Activated B cell treated with CpG ODN at 0.5 μM for 24 hours (primary cell): Measurements from ENCODE around the gene FOXP1. TPM values are rescaled to one million over a fixed set of nuclear protein-coding genes. Genes with fewer than 3 reads are reported as not detected.
A peak's percentile ranks its signal among the peaks of the same experiment; 100 is the strongest.

Experiments used
- ATAC-seq: fragments of 200-7000 bp; cut with Tn5 transposase; one replicate; pipeline ENCODE4 v1.10.0; 2021; ENCODE audit warnings: low read depth, mild to moderate bottlenecking, moderate library complexity
- CTCF ChIA-PET: fragments of 350-600 bp; sonication (Branson Sonifier 250); formaldehyde crosslinking; loops from one replicate; lab custom pipeline; 2021; ENCODE audit warnings: antibody characterized with exemption; lab: Charles Lee
- POLR2A ChIA-PET: fragments of 350-600 bp; sonication (Branson Sonifier 250); formaldehyde crosslinking; loops from one replicate; lab custom pipeline; 2021; ENCODE audit warnings: antibody characterized with exemption; lab: Charles Lee
- DNase-seq: peaks from one replicate; pipeline ENCODE4 v3.0.0; 2022
- H3K27ac Mint-ChIP-seq: one replicate; pipeline ENCODE4 v1.8.0; 2020; ENCODE audit warnings: mixed read lengths
- H3K27me3 Mint-ChIP-seq: one replicate; pipeline ENCODE4 v1.8.0; 2021; ENCODE audit warnings: mixed read lengths
- H3K36me3 Mint-ChIP-seq: one replicate; pipeline ENCODE4 v1.8.0; 2021; ENCODE audit warnings: low read depth, mixed read lengths
- H3K4me1 Mint-ChIP-seq: one replicate; pipeline ENCODE4 v1.8.0; 2021; ENCODE audit warnings: mixed read lengths
- H3K4me3 Mint-ChIP-seq: one replicate; pipeline ENCODE4 v1.8.0; 2020; ENCODE audit warnings: mild to moderate bottlenecking, mixed read lengths
- H3K9me3 Mint-ChIP-seq: one replicate; pipeline ENCODE4 v1.8.0; 2020; ENCODE audit warnings: mixed read lengths
- intact Hi-C: fragments of 100-400 bp; cut with micrococcal nuclease; formaldehyde crosslinking; loops from one replicate; pipeline ENCODE4 v1.15.1; 2024
- total RNA-seq: library from RNA; stranded (reverse); gene quantifications from 2 replicates; pipeline ENCODE4 v1.2.3, GENCODE V29; 2022
- TF ChIP-seq, protein P1 (sequence below): fragments of 200-600 bp; IDR thresholded peaks from one replicate; pipeline ENCODE4 v1.8.0; 2022; ENCODE audit warnings: antibody characterized with exemption, mild to moderate bottlenecking

The FOXP1 gene
- total RNA-seq, 1 donor from 2014 or later, result 563 TPM

- H3K36me3 Mint-ChIP-seq, result peaks cover 5% of the 10 kb centered on the region
- peak overlapping the region; percentile 8 for H3K4me3 Mint-ChIP-seq
- ChIA-PET POLR2A (interaction anchor here (0.6 to 3.1 kb wide), 16 partner anchors 13 to 446 kb away, joined by 3 to 11 read pairs (median 4); partner anchors contain the start of gene FOXP1), CTCF (interaction anchor here (0.6 to 1.8 kb wide), 24 partner anchors 12 to 960 kb away, joined by 3 to 8 read pairs (median 3); no protein-coding TSS in a partner anchor)
- TF ChIP-seq, protein P1, sequence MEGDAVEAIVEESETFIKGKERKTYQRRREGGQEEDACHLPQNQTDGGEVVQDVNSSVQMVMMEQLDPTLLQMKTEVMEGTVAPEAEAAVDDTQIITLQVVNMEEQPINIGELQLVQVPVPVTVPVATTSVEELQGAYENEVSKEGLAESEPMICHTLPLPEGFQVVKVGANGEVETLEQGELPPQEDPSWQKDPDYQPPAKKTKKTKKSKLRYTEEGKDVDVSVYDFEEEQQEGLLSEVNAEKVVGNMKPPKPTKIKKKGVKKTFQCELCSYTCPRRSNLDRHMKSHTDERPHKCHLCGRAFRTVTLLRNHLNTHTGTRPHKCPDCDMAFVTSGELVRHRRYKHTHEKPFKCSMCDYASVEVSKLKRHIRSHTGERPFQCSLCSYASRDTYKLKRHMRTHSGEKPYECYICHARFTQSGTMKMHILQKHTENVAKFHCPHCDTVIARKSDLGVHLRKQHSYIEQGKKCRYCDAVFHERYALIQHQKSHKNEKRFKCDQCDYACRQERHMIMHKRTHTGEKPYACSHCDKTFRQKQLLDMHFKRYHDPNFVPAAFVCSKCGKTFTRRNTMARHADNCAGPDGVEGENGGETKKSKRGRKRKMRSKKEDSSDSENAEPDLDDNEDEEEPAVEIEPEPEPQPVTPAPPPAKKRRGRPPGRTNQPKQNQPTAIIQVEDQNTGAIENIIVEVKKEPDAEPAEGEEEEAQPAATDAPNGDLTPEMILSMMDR, result no peak
- no peaks in the 10 kb centered on the region for H3K27me3 Mint-ChIP-seq
- peaks cover 24% of the 10 kb centered on the region for H3K4me1 Mint-ChIP-seq
- no peak overlapping the region for H3K27ac Mint-ChIP-seq
- DNase-seq (no peak), ATAC-seq (no peak)
- intact Hi-C loops, result loop anchor here (2.0 to 5.0 kb wide), 5 partner anchors 67 to 379 kb away; no protein-coding TSS in a partner anchor
- no peaks in the 10 kb centered on the region for H3K9me3 Mint-ChIP-seq
Observed at GRCh38 chr3:71511446-71511845, 72.1 kb downstream of the FOXP1 start.

GRCh38 chr3:71511037-71511436, 72.5 kb downstream of the FOXP1 start:
- no peaks in the 10 kb centered on the region for H3K9me3 Mint-ChIP-seq
- H3K36me3 Mint-ChIP-seq, result peaks cover 4% of the 10 kb centered on the region
- H3K27ac Mint-ChIP-seq, result peak overlapping the region; percentile 57
- ChIA-PET POLR2A (interaction anchor here (0.7 to 3.1 kb wide), 12 partner anchors 56 to 445 kb away, joined by 3 to 11 read pairs (median 4); partner anchors contain the start of gene FOXP1), CTCF (interaction anchor here (0.6 to 1.8 kb wide), 21 partner anchors 12 to 960 kb away, joined by 3 to 8 read pairs (median 3); no protein-coding TSS in a partner anchor)
- intact Hi-C loops, result loop anchor here (2.0 to 5.0 kb wide), 5 partner anchors 66 to 379 kb away; no protein-coding TSS in a partner anchor
- TF ChIP-seq, protein P1, result no peak
- no peaks in the 10 kb centered on the region for H3K27me3 Mint-ChIP-seq
- no peak overlapping the region for H3K4me3 Mint-ChIP-seq
- ATAC-seq, result no peak
- peaks cover 28% of the 10 kb centered on the region for H3K4me1 Mint-ChIP-seq
- no peak for DNase-seq

- Mint-ChIP-seq H3K4me3 (no peak overlapping the region), H3K27ac (peak overlapping the region; percentile 27), H3K9me3 (no peaks in the 10 kb centered on the region), H3K27me3 (no peaks in the 10 kb centered on the region), H3K4me1 (peaks cover 26% of the 10 kb centered on the region), H3K36me3 (peaks cover 6% of the 10 kb centered on the region)
- DNase-seq (no peak), ATAC-seq (no peak)
- intact Hi-C loops, result loop anchor here (2.0 to 5.0 kb wide), 5 partner anchors 66 to 378 kb away; no protein-coding TSS in a partner anchor
- CTCF ChIA-PET, result interaction anchor here (0.9 to 1.8 kb wide), 5 partner anchors 15 to 960 kb away, joined by 3 to 8 read pairs (median 4); no protein-coding TSS in a partner anchor
- POLR2A ChIA-PET, result interaction anchor here (0.6 to 3.1 kb wide), 7 partner anchors 30 to 445 kb away, joined by 3 to 11 read pairs (median 4); partner anchors contain the start of gene FOXP1
- TF ChIP-seq, protein P1, result no peak
Observed at GRCh38 chr3:71510510-71510909, 73.0 kb downstream of the FOXP1 start.

DNA sequence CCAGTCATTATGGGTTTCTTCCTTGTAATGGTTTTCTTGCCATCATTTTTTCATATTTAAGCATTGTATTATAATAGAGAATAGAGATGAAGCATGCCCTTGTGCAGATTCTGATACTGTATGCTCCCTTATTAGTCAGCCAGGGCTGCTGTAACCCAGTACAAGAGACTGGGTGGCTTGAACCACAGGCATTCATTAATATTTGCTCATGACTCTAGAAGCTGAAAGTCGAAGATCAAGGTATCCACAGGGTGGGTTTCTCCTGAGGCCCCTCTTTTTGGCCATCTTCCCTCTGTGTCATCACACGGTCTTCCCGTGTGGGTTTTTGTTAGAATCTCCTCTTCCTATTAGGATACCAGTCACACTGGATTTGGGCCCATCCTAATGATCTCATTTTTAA, 74.5 kb downstream of the FOXP1 start:
- ChIA-PET POLR2A (no interaction called here), CTCF (no interaction called here)
- Mint-ChIP-seq H3K4me3 (no peak overlapping the region), H3K4me1 (peaks cover 36% of the 10 kb centered on the region), H3K27ac (no peak overlapping the region), H3K9me3 (no peaks in the 10 kb centered on the region), H3K27me3 (no peaks in the 10 kb centered on the region), H3K36me3 (peaks cover 6% of the 10 kb centered on the region)
- intact Hi-C loops, result loop anchor here (5.0 kb wide), 1 partner anchor 977 kb away; no protein-coding TSS in a partner anchor
- TF ChIP-seq, protein P1, result no peak
- DNase-seq, result no peak
- ATAC-seq, result no peak

DNA sequence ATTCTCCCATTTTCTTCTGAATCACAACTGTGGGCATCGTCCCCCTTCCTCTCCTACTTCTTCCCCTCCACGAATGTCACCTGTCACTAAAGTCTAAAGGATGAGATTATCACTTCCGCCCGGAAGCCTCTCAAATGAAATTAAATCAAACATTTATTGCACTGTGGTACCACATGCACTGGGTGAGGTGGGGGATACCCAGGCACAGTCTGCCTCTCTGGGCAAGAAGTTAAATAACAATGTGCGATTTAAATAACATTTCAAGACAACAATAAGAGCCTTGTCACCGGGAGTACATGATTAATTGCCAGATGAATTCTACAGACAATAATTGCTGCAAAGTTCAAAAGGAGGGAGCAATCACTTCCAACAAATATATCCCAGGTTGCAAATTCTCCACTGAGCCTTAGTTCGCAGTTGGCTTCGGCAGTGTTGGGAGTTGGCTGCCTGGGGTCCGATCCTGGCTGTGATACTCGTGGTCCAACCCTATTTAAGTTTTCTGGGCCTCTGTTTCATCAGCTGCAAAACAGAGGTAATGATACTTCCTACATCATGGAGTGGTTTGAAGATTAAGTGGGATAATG, 77.7 kb downstream of the FOXP1 start:
- peaks cover 64% of the 10 kb centered on the region for H3K4me1 Mint-ChIP-seq
- intact Hi-C loops, result loop anchor here (5.0 kb wide), 1 partner anchor 974 kb away; no protein-coding TSS in a partner anchor
- no peak for DNase-seq
- no peak overlapping the region for H3K4me3 Mint-ChIP-seq
- ChIA-PET POLR2A (interaction anchor here (1.0 kb wide), 1 partner anchor 374 kb away, joined by 5 read pairs; no protein-coding TSS in a partner anchor), CTCF (no interaction called here)
- H3K9me3 Mint-ChIP-seq, result no peaks in the 10 kb centered on the region
- H3K27ac Mint-ChIP-seq, result peak overlapping the region; percentile 19
- TF ChIP-seq, protein P1, result no peak
- H3K27me3 Mint-ChIP-seq, result no peaks in the 10 kb centered on the region
- ATAC-seq, result no peak
- H3K36me3 Mint-ChIP-seq, result peaks cover 6% of the 10 kb centered on the region
